Trophoblast cell (in vitro differentiated cells and primary cell): Measurements from ENCODE around the gene SERHL2.
"Not testable (repeated sequence)": the region's sequence is repeated elsewhere in the genome, so short reads cannot be mapped to it uniquely, and the experiment has no call there.

Experiments
- DNase-seq, 2 donors: peaks; one replicate each; pipeline ENCODE4 v3.0.0-alpha.2; 2016
- H2AFZ ChIP-seq: 2 replicates; pipeline ENCODE4 v1.6.1; 2013; ENCODE audit warnings: low read length, moderate library complexity, mild to moderate bottlenecking; ENCODE audit not compliant: insufficient read depth, poor library complexity
- H2AK5ac ChIP-seq: 2 replicates; pipeline ENCODE4 v1.6.1; 2013; ENCODE audit warnings: mild to moderate bottlenecking, low read length
- H2BK120ac ChIP-seq: 2 replicates; pipeline ENCODE4 v1.6.1; 2013; ENCODE audit warnings: low read length, mild to moderate bottlenecking, moderate library complexity; ENCODE audit not compliant: insufficient read depth, poor library complexity
- H2BK12ac ChIP-seq: 2 replicates; pipeline ENCODE4 v1.6.1; 2013; ENCODE audit warnings: mild to moderate bottlenecking, low read length, moderate library complexity
- H2BK5ac ChIP-seq: 2 replicates; pipeline ENCODE4 v1.6.1; 2013; ENCODE audit warnings: low read length, low read depth, moderate library complexity, mild to moderate bottlenecking; ENCODE audit not compliant: poor library complexity
- H3K14ac ChIP-seq: 2 replicates; pipeline ENCODE4 v1.6.1; 2013; ENCODE audit warnings: mild to moderate bottlenecking, low read length
- H3K18ac ChIP-seq: 2 replicates; pipeline ENCODE4 v1.6.1; 2013; ENCODE audit warnings: mild to moderate bottlenecking, low read length
- H3K23ac ChIP-seq: 2 replicates; pipeline ENCODE4 v1.6.1; 2013; ENCODE audit warnings: low read length
- H3K27ac ChIP-seq: 2 replicates; pipeline ENCODE4 v1.5.1; 2013; ENCODE audit warnings: low read depth, mild to moderate bottlenecking, inconsistent platforms, low read length, moderate library complexity
- H3K27me3 ChIP-seq: 2 replicates; pipeline ENCODE4 v1.6.1; 2013; ENCODE audit warnings: inconsistent platforms, mild to moderate bottlenecking, low read length, moderate library complexity; ENCODE audit not compliant: insufficient read depth
- H3K36me3 ChIP-seq, 2 experiments: 1 replicate in 1 of 2; 2 replicates in 1 of 2; pipeline ENCODE4 v1.6.1; 2013; ENCODE audit warnings: low read length in 2 of 2, mild to moderate bottlenecking in 2 of 2, moderate library complexity in 1 of 2; ENCODE audit not compliant: insufficient read depth in 2 of 2, control insufficient read depth in 1 of 2
- H3K4ac ChIP-seq: 2 replicates; pipeline ENCODE4 v1.6.1; 2013; ENCODE audit warnings: low read depth, mild to moderate bottlenecking, low read length, moderate library complexity
- H3K4me1 ChIP-seq, 2 experiments: 1 replicate in 1 of 2; 2 replicates in 1 of 2; pipeline ENCODE4 v1.6.1; 2013; ENCODE audit warnings: low read length in 2 of 2, mild to moderate bottlenecking in 2 of 2, moderate library complexity in 1 of 2; ENCODE audit not compliant: insufficient read depth in 2 of 2, control insufficient read depth in 1 of 2
- H3K4me2 ChIP-seq: 2 replicates; pipeline ENCODE4 v1.6.1; 2013; ENCODE audit warnings: inconsistent platforms, mild to moderate bottlenecking, low read length, moderate library complexity
- H3K4me3 ChIP-seq: 2 replicates; pipeline ENCODE4 v1.5.1; 2013; ENCODE audit warnings: mild to moderate bottlenecking, low read depth, low read length, inconsistent platforms
- H3K79me1 ChIP-seq: one replicate; pipeline ENCODE4 v1.6.1; 2013; ENCODE audit warnings: low read length
- H3K79me2 ChIP-seq: 2 replicates; pipeline ENCODE4 v1.6.1; 2013; ENCODE audit warnings: low read length, mild to moderate bottlenecking; ENCODE audit not compliant: control insufficient read depth, insufficient read depth, poor library complexity
- H3K9ac ChIP-seq: 2 replicates; pipeline ENCODE4 v1.6.1; 2013; ENCODE audit warnings: mild to moderate bottlenecking, low read length
- H3K9me3 ChIP-seq: 2 replicates; pipeline ENCODE4 v1.6.1; 2013; ENCODE audit warnings: low read depth, mild to moderate bottlenecking, control low read depth, inconsistent platforms, low read length; ENCODE audit not compliant: insufficient read depth
- H4K12ac ChIP-seq: 2 replicates; pipeline ENCODE4 v1.6.1; 2013; ENCODE audit warnings: low read depth, mild to moderate bottlenecking, low read length, moderate library complexity
- H4K8ac ChIP-seq: 2 replicates; pipeline ENCODE4 v1.6.1; 2013; ENCODE audit warnings: low read depth, mild to moderate bottlenecking, low read length, moderate library complexity
- H4K91ac ChIP-seq: one replicate; pipeline ENCODE4 v1.6.1; 2013; ENCODE audit warnings: low read depth, mild to moderate bottlenecking, low read length, moderate library complexity
- WGBS: extraction: QIAGEN DNeasy Blood & Tissue Kit; methylation state at CpG from one replicate; pipeline ENCODE4 v1.1.7; 2013; ENCODE audit warnings: missing lambda C conversion rate; ENCODE audit not compliant: insufficient read length, insufficient coverage; ENCODE audit errors: extremely low coverage; 5-methylcytosine and 5-hydroxymethylcytosine counted together

The SERHL2 gene

GRCh38 chr22:42565956-42566355, 12.2 kb downstream of the SERHL2 start:
- Histone ChIP-seq H3K79me2 (peaks cover 1% of the 10 kb centered on the region), H3K4me3 (no peak overlapping the region), H4K12ac (no peak overlapping the region), H3K27me3 (no peaks in the 10 kb centered on the region), H4K8ac (no peak overlapping the region), H3K18ac (no peak overlapping the region), H3K23ac (no peak overlapping the region), H3K14ac (no peak overlapping the region), H2BK120ac (no peak overlapping the region), H4K91ac (no peak overlapping the region), H2BK12ac (no peak overlapping the region), H2AFZ (no peak overlapping the region), H2BK5ac (no peak overlapping the region), H3K27ac (no peak overlapping the region), H3K9ac (no peak overlapping the region), H3K4me2 (no peak overlapping the region), H3K4me1 (peaks cover 17 to 22% of the 10 kb centered on the region in 2 experiments), H3K9me3 (no peaks in the 10 kb centered on the region), H3K4ac (no peak overlapping the region), H2AK5ac (no peak overlapping the region), H3K36me3 (peaks cover 4% of the 10 kb centered on the region in 2 experiments), H3K79me1 (peaks cover 5% of the 10 kb centered on the region)
- no CpG with 5 or more reads among the region's 12 CpGs for WGBS
- DNase-seq = no peak

- H3K79me1 ChIP-seq, H4K91ac ChIP-seq, H4K8ac ChIP-seq, H2AK5ac ChIP-seq, H3K9ac ChIP-seq, H3K4me2 ChIP-seq, DNase-seq, H4K12ac ChIP-seq, H3K4me1 ChIP-seq, H2AFZ ChIP-seq, H3K9me3 ChIP-seq, H3K23ac ChIP-seq, H3K79me2 ChIP-seq, H3K27me3 ChIP-seq, H2BK120ac ChIP-seq, H3K4ac ChIP-seq, H2BK5ac ChIP-seq, H3K18ac ChIP-seq, H3K14ac ChIP-seq, H3K27ac ChIP-seq, H3K4me3 ChIP-seq, H2BK12ac ChIP-seq: not testable (repeated sequence)
- WGBS = no CpG with 5 or more reads among the region's 6 CpGs
- peaks cover 14% of the 10 kb centered on the region in 2 experiments for H3K36me3 ChIP-seq
Measured at GRCh38 chr22:42567950-42568349, 14.2 kb downstream of the SERHL2 start.

- DNase-seq, H2BK120ac ChIP-seq, H4K12ac ChIP-seq, H4K91ac ChIP-seq, H3K4me1 ChIP-seq, H3K14ac ChIP-seq, H2BK5ac ChIP-seq, H3K4me2 ChIP-seq, H4K8ac ChIP-seq, H3K23ac ChIP-seq, H3K4me3 ChIP-seq, H2AK5ac ChIP-seq, H3K9me3 ChIP-seq, H3K9ac ChIP-seq, H3K27ac ChIP-seq, H2AFZ ChIP-seq, H3K79me1 ChIP-seq, H2BK12ac ChIP-seq, H3K27me3 ChIP-seq, H3K79me2 ChIP-seq, H3K4ac ChIP-seq, H3K18ac ChIP-seq: not testable (repeated sequence)
- H3K36me3 ChIP-seq = peaks cover 28 to 31% of the 10 kb centered on the region in 2 experiments
- WGBS = no CpG with 5 or more reads among the region's 9 CpGs
Measured at GRCh38 chr22:42570580-42570979, 16.8 kb downstream of the SERHL2 start.

- H3K9me3 ChIP-seq, H2BK120ac ChIP-seq, H3K27me3 ChIP-seq, H4K8ac ChIP-seq, H3K4me3 ChIP-seq, H3K9ac ChIP-seq, H3K23ac ChIP-seq, H3K27ac ChIP-seq, H2BK12ac ChIP-seq, H2AK5ac ChIP-seq, H3K4me2 ChIP-seq, H3K79me1 ChIP-seq, H2AFZ ChIP-seq, H4K91ac ChIP-seq, H2BK5ac ChIP-seq, H3K14ac ChIP-seq, H3K4me1 ChIP-seq, H3K79me2 ChIP-seq, H3K4ac ChIP-seq, H3K18ac ChIP-seq, H4K12ac ChIP-seq, DNase-seq: not testable (repeated sequence)
- H3K36me3 ChIP-seq = peaks cover 32 to 35% of the 10 kb centered on the region in 2 experiments
- no CpG with 5 or more reads among the region's 12 CpGs for WGBS
Measured at GRCh38 chr22:42571068-42571467, 17.3 kb downstream of the SERHL2 start.
